SK-N-SH (cell line): ENCODE measurements around the gene KCNJ3.

Source experiments
- CHD2 ChIP-seq: fragments of 150-350 bp; IDR thresholded peaks from 2 replicates; pipeline ENCODE4 v1.6.1; 2018; ENCODE audit warnings: low read length; ENCODE audit not compliant: partially characterized antibody
- EP300 ChIP-seq, 2 experiments: IDR thresholded peaks; 2 replicates each; pipeline versions ENCODE4 v1.4.0 to v1.6.1; 2012; ENCODE audit warnings: borderline replicate concordance in 1 of 2, low read depth in 1 of 2, low read length in 1 of 2
- MEF2A ChIP-seq: IDR thresholded peaks from 2 replicates; pipeline ENCODE4 v1.4.0; 2012; ENCODE audit warnings: low read depth, borderline replicate concordance
- TF ChIP-seq, protein P1 (sequence below): fragments of 200-600 bp; sonication (generic); IDR thresholded peaks from 2 replicates; pipeline ENCODE4 v1.6.1; 2017; ENCODE audit warnings: antibody characterized with exemption, mild to moderate bottlenecking, moderate library complexity
- TF ChIP-seq, protein P2 (sequence below): IDR thresholded peaks from 2 replicates; pipeline ENCODE4 v1.6.1; 2012; ENCODE audit warnings: mild to moderate bottlenecking, low read depth, low read length, moderate library complexity

DNA sequence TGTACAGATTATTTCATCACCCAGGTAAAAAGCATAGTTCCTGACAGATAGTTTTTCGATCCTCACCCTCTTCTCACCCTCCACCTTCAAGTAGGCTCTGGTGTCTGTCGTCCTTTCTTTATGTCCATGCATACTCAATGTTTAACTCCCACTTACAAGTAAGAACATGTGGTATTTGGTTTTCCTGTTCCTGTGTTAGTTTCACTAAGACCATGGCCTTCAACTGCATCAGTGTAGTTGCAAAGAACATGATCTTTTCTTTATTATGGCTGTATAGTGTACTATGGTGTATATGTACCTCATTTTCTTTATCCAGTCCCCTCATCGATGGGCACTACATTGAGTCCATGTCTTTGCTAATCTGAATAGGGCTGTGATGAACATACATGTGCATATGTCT lies 184.2 kb downstream of the KCNJ3 start:
- TF ChIP-seq, protein P1, sequence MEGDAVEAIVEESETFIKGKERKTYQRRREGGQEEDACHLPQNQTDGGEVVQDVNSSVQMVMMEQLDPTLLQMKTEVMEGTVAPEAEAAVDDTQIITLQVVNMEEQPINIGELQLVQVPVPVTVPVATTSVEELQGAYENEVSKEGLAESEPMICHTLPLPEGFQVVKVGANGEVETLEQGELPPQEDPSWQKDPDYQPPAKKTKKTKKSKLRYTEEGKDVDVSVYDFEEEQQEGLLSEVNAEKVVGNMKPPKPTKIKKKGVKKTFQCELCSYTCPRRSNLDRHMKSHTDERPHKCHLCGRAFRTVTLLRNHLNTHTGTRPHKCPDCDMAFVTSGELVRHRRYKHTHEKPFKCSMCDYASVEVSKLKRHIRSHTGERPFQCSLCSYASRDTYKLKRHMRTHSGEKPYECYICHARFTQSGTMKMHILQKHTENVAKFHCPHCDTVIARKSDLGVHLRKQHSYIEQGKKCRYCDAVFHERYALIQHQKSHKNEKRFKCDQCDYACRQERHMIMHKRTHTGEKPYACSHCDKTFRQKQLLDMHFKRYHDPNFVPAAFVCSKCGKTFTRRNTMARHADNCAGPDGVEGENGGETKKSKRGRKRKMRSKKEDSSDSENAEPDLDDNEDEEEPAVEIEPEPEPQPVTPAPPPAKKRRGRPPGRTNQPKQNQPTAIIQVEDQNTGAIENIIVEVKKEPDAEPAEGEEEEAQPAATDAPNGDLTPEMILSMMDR = no peak
- TF ChIP-seq EP300 (IDR thresholded peaks at IDR 0.05; ENCODE audit: borderline replicate concordance in 1 of 2, low read depth in 1 of 2, low read length in 1 of 2) (no peak), MEF2A (no peak), CHD2 (no peak)
- TF ChIP-seq, protein P2, sequence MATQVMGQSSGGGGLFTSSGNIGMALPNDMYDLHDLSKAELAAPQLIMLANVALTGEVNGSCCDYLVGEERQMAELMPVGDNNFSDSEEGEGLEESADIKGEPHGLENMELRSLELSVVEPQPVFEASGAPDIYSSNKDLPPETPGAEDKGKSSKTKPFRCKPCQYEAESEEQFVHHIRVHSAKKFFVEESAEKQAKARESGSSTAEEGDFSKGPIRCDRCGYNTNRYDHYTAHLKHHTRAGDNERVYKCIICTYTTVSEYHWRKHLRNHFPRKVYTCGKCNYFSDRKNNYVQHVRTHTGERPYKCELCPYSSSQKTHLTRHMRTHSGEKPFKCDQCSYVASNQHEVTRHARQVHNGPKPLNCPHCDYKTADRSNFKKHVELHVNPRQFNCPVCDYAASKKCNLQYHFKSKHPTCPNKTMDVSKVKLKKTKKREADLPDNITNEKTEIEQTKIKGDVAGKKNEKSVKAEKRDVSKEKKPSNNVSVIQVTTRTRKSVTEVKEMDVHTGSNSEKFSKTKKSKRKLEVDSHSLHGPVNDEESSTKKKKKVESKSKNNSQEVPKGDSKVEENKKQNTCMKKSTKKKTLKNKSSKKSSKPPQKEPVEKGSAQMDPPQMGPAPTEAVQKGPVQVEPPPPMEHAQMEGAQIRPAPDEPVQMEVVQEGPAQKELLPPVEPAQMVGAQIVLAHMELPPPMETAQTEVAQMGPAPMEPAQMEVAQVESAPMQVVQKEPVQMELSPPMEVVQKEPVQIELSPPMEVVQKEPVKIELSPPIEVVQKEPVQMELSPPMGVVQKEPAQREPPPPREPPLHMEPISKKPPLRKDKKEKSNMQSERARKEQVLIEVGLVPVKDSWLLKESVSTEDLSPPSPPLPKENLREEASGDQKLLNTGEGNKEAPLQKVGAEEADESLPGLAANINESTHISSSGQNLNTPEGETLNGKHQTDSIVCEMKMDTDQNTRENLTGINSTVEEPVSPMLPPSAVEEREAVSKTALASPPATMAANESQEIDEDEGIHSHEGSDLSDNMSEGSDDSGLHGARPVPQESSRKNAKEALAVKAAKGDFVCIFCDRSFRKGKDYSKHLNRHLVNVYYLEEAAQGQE = no peak
